Smooth muscle cell of the umbilical artery (primary cell): ENCODE data around the gene CHMP2A. TPM values are rescaled to one million over a fixed set of nuclear protein-coding genes. Genes with fewer than 3 reads are reported as not detected.

Source experiments
- total RNA-seq: library from RNA; depleted of rRNA; stranded (reverse); fragments of >200 nt; gene quantifications from 2 replicates; pipeline ENCODE4 v1.2.3, GENCODE V29; 2014

CHMP2A gene
- total RNA-seq = 68.1 and 103 TPM in 2 replicates

GRCh38 chr19:58554494-58555368 lies at the start of gene CHMP2A:
Gene CHMP2A, minus strand, starts transcription at chr19:58555105. Its CDS starts 893 bp downstream, at chr19:58554212.

GRCh38 chr19:58572818-58573657 lies 18.1 kb upstream of the CHMP2A start, which contains the start of gene MZF1:
Gene MZF1, minus strand, starts transcription at chr19:58573335. Its CDS starts 1,946 bp downstream, at chr19:58571389.

DNA sequence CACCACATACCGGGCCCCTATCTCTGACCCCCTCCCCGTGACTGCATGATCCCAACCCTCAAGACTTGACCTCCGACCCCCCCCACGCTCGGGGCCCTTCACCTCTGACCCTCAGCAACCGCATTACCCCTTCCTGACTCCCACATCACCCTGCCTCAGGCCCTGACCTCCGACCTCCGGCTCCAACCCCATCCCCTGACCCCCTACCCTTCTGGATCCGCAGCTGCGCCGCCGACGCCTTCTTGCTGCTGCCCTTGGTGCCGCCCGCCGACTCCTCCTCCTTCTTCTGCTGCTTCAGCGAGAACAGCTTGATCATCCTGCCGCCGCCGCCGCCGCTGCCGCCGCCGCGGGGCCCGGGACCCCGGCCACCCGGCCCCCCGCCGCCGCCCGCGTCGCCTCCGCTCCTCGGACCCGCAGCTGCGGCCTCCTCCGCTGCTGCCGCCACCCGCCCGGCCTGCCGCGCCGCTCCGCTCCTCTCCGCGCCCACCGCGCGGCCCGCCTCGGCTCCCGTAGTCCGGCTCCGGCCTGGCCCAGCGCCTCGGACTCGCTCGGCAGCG lies 3.2 kb upstream of the CHMP2A start, which contains the start of gene UBE2M:
UBE2M (minus strand) TSS at position 546 of the 557 bp plus-strand sequence; CDS start at position 316, 230 bp downstream.

GRCh38 chr19:58543826-58544590 lies 10.9 kb downstream of the CHMP2A start, which contains the start of gene TRIM28:
Gene TRIM28, plus strand, starts transcription at chr19:58544064. Its CDS starts 694 bp downstream, at chr19:58544758.

DNA sequence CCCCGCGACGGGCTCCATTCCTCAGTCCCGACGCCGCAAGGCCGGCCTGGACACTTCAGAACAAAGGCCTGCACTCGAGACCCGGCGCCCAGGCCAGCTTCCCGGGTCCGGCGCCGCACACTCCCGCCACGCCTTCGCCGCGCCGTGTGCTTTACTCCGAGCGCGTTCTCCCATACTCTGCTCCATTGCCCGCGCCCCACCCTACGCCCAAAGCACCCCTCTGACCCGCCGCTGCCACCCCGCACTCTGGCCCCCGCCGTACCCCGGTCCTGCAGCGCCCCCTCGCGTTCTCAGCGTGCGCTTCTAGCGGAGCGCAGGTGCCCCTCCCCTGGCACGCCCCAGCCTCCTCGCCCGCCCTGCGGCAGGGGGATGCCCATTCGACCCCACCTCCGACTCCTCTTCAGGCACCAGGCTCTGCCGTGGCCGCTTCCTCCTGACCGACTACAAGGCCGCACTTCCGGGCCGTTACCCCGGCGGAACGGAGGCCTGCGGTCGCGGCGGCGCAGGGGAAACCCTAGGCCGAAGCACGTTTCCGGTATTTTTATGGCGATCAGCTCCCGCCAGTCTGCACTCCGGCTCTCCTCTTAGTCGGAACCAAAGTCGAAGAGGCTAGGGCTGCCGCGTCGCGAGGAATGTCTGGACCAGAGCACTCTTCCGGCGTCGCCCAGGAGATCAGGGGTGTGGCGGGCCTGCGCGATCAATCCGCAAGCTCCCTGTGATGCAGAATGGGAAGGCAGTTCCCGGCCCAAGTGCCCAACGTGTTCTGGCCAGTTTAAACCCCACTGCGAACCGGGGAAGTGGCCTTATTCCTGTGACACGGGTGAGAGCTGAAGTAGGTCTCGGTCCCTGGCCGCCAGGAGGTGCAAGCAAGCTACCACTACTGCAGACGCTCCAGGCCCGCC lies 35.3 kb downstream of the CHMP2A start, which contains the start of gene ZBTB45:
ZBTB45 (minus strand) TSS at position 456 of the 902 bp plus-strand sequence. CDS start 2,137 bp downstream, outside the sequence.

GRCh38 chr19:58511353-58512208 lies 43.3 kb downstream of the CHMP2A start, which contains the start of gene SLC27A5:
Gene SLC27A5, minus strand, starts transcription at chr19:58511992. Its CDS starts 37 bp downstream, at chr19:58511955.

Other genes with a start within 250 kb of the CHMP2A start
- 26.5 and 35.3 TPM in 2 replicates for gene ERVK3-1, start 249.7 kb downstream of the CHMP2A start, total RNA-seq
- 2.7 and 3.5 TPM in 2 replicates for gene ZSCAN22, start 228.1 kb downstream of the CHMP2A start, total RNA-seq
- gene A1BG, start 201.6 kb downstream of the CHMP2A start, total RNA-seq = 9.7 and 24.9 TPM in 2 replicates
- 0.89 and 0.92 TPM in 2 replicates for gene ZNF497, start 192.4 kb downstream of the CHMP2A start, total RNA-seq
- 1.5 and 1.9 TPM in 2 replicates for gene ZNF837, start 174.1 kb downstream of the CHMP2A start, total RNA-seq
- 858 and 2,100 TPM in 2 replicates for gene RPS5, start 167.8 kb downstream of the CHMP2A start, total RNA-seq
- not detected in 2 replicates for gene RNF225, start 159.4 kb downstream of the CHMP2A start, total RNA-seq
- 16.6 and 18.9 TPM in 2 replicates for gene ZNF584, start 146.5 kb downstream of the CHMP2A start, total RNA-seq
- 8.0 and 11.6 TPM in 2 replicates for gene ZNF132, start 115.0 kb downstream of the CHMP2A start, total RNA-seq
- 10.3 and 10.4 TPM in 2 replicates for gene ZNF324B, start 103.5 kb downstream of the CHMP2A start, total RNA-seq
- 13.7 and 14.8 TPM in 2 replicates for gene ZNF324, start 88.0 kb downstream of the CHMP2A start, total RNA-seq
- 6.5 and 9.5 TPM in 2 replicates for gene ZNF446, start 78.8 kb downstream of the CHMP2A start, total RNA-seq
- 2.1 and 2.6 TPM in 2 replicates for gene SLC27A5, start 43.1 kb downstream of the CHMP2A start, total RNA-seq
- 4.8 and 8.5 TPM in 2 replicates for gene ZBTB45, start 35.3 kb downstream of the CHMP2A start, total RNA-seq
- 190 and 313 TPM in 2 replicates for gene TRIM28, start 11.0 kb downstream of the CHMP2A start, total RNA-seq
- 52.2 and 63.2 TPM in 2 replicates for gene UBE2M, start 3.5 kb upstream of the CHMP2A start, total RNA-seq
- gene MZF1, start 18.2 kb upstream of the CHMP2A start, total RNA-seq = 19.0 and 22.0 TPM in 2 replicates